HL-60 (cell line): Measurements from ENCODE around the gene TMC5.
"Not testable (repeated sequence)": the region's sequence is repeated elsewhere in the genome, so short reads cannot be mapped to it uniquely, and the experiment has no call there.

ENCODE experiments used
- DNase-seq, 2 experiments: peaks; one replicate each; pipeline ENCODE4 v3.0.0-alpha.2; 2010 to 2020; ENCODE audit warnings: low read depth in 1 of 2, low spot score in 1 of 2
- H3K27ac ChIP-seq: fragments of 250-450 bp; sonication (Bioruptor Pico); replicated peaks from 2 replicates; pipeline ENCODE4 v1.5.1; 2020; ENCODE audit warnings: mild to moderate bottlenecking, moderate library complexity
- H3K27me3 ChIP-seq: fragments of 250-450 bp; sonication (Bioruptor Pico); 2 replicates; pipeline ENCODE4 v1.5.1; 2021; ENCODE audit warnings: mild to moderate bottlenecking, moderate library complexity; ENCODE audit not compliant: insufficient read depth, poor library complexity, severe bottlenecking
- H3K4me3 ChIP-seq: replicated peaks from 2 replicates; pipeline ENCODE4 v1.5.1; 2011; ENCODE audit warnings: mild to moderate bottlenecking, control low read depth, low read length; ENCODE audit not compliant: insufficient read depth
- GABPA ChIP-seq: IDR thresholded peaks from 2 replicates; pipeline ENCODE4 v1.6.1; 2012; ENCODE audit warnings: low read depth
- POLR2AphosphoS5 ChIP-seq: IDR thresholded peaks from 2 replicates; pipeline ENCODE4 v1.6.1; 2012; ENCODE audit warnings: low read depth
- SPI1 ChIP-seq: IDR thresholded peaks from 2 replicates; pipeline ENCODE4 v1.6.1; 2012; ENCODE audit warnings: low read depth, mild to moderate bottlenecking, borderline replicate concordance
- TF ChIP-seq, protein P1 (sequence below): IDR thresholded peaks from 2 replicates; pipeline ENCODE4 v1.6.1; 2012; ENCODE audit warnings: low read depth; ENCODE audit not compliant: insufficient replicate concordance
- TF ChIP-seq, protein P2 (sequence below): IDR thresholded peaks from one replicate; pipeline ENCODE4 v1.5.1; 2011; ENCODE audit warnings: low read length, control low read depth, inconsistent platforms; ENCODE audit not compliant: insufficient read depth

Gene TMC5

DNA sequence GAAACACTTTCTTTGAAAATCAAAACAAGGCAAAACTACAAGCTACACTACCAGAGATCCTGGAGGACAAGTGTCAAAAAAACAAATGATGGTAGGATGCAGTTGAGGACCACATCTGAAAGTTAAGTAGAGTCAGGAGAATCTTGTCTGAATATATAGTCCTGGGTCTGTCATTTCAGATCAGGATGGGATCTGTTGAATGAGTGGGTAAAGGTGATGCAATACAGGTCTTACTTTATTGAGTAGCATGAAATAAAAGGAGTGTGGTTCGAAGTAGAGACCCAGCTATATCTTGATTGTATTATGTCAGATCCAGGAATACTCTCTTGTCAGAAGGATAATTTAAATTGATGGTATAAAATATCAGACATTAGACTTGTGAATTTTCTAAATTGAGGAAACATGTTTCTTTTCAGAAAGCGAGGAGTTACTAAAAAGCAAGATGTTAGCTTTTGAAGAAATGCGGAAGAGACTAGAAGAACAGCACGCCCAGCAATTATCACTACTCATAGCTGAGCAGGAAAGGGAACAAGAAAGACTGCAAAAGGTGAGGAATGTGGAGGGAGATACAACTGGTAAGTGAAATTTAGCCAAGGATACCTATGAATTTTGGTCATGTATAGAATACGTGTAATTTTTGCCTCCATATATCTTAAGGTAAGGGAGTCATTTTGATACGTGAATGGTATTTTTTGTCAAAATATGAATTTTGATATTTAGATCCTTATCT is 122.7 kb downstream of the TMC5 start:
- Histone ChIP-seq H3K27ac (no peak overlapping the region), H3K4me3 (no peak overlapping the region), H3K27me3 (no peaks in the 10 kb centered on the region)
- no peak for DNase-seq
- TF ChIP-seq GABPA (no peak), POLR2AphosphoS5 (no peak), SPI1 (no peak)
- TF ChIP-seq, protein P1, sequence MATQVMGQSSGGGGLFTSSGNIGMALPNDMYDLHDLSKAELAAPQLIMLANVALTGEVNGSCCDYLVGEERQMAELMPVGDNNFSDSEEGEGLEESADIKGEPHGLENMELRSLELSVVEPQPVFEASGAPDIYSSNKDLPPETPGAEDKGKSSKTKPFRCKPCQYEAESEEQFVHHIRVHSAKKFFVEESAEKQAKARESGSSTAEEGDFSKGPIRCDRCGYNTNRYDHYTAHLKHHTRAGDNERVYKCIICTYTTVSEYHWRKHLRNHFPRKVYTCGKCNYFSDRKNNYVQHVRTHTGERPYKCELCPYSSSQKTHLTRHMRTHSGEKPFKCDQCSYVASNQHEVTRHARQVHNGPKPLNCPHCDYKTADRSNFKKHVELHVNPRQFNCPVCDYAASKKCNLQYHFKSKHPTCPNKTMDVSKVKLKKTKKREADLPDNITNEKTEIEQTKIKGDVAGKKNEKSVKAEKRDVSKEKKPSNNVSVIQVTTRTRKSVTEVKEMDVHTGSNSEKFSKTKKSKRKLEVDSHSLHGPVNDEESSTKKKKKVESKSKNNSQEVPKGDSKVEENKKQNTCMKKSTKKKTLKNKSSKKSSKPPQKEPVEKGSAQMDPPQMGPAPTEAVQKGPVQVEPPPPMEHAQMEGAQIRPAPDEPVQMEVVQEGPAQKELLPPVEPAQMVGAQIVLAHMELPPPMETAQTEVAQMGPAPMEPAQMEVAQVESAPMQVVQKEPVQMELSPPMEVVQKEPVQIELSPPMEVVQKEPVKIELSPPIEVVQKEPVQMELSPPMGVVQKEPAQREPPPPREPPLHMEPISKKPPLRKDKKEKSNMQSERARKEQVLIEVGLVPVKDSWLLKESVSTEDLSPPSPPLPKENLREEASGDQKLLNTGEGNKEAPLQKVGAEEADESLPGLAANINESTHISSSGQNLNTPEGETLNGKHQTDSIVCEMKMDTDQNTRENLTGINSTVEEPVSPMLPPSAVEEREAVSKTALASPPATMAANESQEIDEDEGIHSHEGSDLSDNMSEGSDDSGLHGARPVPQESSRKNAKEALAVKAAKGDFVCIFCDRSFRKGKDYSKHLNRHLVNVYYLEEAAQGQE: no peak
- TF ChIP-seq, protein P2, sequence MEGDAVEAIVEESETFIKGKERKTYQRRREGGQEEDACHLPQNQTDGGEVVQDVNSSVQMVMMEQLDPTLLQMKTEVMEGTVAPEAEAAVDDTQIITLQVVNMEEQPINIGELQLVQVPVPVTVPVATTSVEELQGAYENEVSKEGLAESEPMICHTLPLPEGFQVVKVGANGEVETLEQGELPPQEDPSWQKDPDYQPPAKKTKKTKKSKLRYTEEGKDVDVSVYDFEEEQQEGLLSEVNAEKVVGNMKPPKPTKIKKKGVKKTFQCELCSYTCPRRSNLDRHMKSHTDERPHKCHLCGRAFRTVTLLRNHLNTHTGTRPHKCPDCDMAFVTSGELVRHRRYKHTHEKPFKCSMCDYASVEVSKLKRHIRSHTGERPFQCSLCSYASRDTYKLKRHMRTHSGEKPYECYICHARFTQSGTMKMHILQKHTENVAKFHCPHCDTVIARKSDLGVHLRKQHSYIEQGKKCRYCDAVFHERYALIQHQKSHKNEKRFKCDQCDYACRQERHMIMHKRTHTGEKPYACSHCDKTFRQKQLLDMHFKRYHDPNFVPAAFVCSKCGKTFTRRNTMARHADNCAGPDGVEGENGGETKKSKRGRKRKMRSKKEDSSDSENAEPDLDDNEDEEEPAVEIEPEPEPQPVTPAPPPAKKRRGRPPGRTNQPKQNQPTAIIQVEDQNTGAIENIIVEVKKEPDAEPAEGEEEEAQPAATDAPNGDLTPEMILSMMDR: no peak

DNA sequence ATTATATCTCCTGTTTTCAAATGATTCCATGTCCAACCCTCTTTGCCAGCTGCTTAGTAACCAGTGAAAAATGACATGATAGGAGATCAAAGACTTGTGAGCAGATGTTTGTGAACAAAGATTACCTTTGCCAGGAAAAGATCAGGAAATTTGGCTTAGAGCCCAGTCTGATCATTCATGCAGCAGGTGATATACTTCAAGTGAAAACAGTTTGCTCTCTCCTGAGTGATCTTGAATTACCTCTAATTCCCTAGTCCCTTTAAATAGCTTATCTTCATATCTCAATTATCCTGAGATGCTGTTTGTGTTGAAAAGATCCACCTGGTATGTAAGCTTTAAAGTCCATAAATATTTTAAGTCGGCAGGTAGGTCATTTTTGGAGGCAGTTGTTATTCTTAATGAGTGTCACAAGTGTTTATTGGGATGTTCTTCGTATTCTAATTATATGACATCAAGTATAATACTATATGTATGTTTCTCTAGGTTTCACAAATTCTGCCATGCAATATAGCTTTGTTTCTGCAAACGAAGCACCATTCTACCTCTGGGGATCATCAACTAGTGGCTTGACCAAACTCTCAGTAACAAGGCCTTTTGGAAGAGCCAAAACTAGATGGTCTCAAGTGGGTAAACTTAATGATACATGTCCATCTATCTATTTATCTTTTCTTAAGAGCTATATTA is 124.6 kb downstream of the TMC5 start:
- TF ChIP-seq, protein P2: no peak
- TF ChIP-seq POLR2AphosphoS5: no peak
- TF ChIP-seq GABPA: no peak
- TF ChIP-seq, protein P1: no peak
- no peaks in the 10 kb centered on the region for H3K27me3 ChIP-seq
- no peak overlapping the region; the same call in 1 of the 2 replicates for H3K27ac ChIP-seq
- no peak overlapping the region for H3K4me3 ChIP-seq
- DNase-seq: no peak

DNA sequence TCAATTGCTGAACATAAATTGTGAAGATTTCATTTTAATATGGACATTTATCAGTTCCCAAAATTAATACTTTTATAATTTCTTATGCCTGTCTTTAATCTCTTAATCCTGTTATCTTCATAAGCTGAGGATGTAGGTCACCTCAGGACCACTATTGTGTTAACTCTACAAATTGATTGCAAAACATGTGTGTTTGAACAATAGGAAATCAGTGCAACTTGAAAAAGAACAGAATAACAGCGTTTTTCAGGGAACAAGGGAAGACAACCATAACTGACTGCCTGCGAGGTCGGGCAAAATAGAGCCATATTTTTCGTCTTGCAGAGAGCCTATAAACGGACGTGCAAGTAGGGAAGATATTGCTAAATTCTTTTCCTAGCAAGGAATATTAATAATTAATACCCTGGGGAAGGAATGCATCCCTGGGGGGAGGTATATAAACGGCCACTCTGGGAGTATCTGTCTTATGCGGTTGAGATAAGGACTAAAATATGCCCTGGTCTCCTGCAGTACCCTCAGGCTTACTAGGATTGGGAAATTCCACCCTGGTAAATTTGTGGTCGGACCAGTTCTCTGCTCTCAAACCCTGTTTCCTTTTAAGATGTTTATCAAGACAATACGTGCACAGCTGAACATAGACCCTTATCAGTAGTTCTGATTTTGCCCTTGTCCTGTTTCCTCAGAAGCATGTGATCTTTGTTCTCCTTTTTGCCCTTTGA is 125.8 kb downstream of the TMC5 start:
- peak in 1 of 2 experiments; percentile 23 for DNase-seq
- H3K4me3 ChIP-seq, H3K27ac ChIP-seq, H3K27me3 ChIP-seq: not testable (repeated sequence)

DNA sequence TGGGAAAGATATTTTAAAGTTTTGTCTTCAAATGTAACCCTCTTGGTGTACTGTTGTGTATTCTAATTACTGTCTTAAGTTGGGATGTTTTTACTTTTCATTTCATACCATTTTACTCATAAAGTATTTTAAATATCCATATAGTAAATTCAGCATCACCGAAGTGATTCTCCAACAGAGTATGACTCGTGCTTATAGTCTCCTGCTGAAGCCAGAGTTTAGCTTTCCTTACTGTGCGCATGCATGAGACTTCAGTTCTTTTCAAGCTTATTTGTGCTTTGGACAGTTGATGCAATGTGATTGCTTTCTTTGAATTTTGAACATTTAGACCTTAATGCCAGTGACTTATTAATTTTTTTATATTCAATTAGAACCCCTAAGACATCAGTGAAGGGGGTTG is 130.5 kb downstream of the TMC5 start:
- Histone ChIP-seq H3K4me3 (no peak overlapping the region), H3K27ac (no peak overlapping the region), H3K27me3 (no peaks in the 10 kb centered on the region)
- TF ChIP-seq, protein P1: no peak
- TF ChIP-seq, protein P2: no peak
- TF ChIP-seq GABPA (no peak), SPI1 (no peak), POLR2AphosphoS5 (no peak)
- no peak for DNase-seq
